GM19328 (cell line): ENCODE data around the gene PRG2.

Experiments
- ATAC-seq: cut with Tn5 transposase; IDR thresholded peaks from one replicate; pipeline ENCODE4 v1.9.1; 2021; ENCODE audit warnings: mild to moderate bottlenecking, moderate library complexity; ENCODE audit not compliant: unreplicated experiment

PRG2 gene

GRCh38 chr11:57397394-57397990, 7.0 kb upstream of the PRG2 start:
- ATAC-seq = no peak

- ATAC-seq = no peak
Measured at GRCh38 chr11:57396744-57397143, 6.3 kb upstream of the PRG2 start.

GRCh38 chr11:57395905-57396623, 5.6 kb upstream of the PRG2 start:
- ATAC-seq = no peak

GRCh38 chr11:57394203-57394965, 3.9 kb upstream of the PRG2 start:
- no peak for ATAC-seq

GRCh38 chr11:57392763-57393105, 2.3 kb upstream of the PRG2 start:
- ATAC-seq = no peak

- ATAC-seq = no peak
Measured at GRCh38 chr11:57392066-57392762, 1.8 kb upstream of the PRG2 start.

GRCh38 chr11:57391539-57391938, 1.1 kb upstream of the PRG2 start:
- ATAC-seq = no peak

GRCh38 chr11:57391111-57391510, 661 bp upstream of the PRG2 start:
- ATAC-seq = no peak

GRCh38 chr11:57387289-57388030, 3.0 kb downstream of the PRG2 start:
- no peak for ATAC-seq

- ATAC-seq = no peak
Measured at GRCh38 chr11:57386178-57386940, 4.1 kb downstream of the PRG2 start.

- no peak for ATAC-seq
Measured at GRCh38 chr11:57380975-57381374, 9.5 kb downstream of the PRG2 start, which contains the start of gene PRG3. Gene PRG3, minus strand, starts transcription at chr11:57381150. Its CDS starts 442 bp downstream, at chr11:57380708.

- no peak for ATAC-seq
Measured at GRCh38 chr11:57379732-57380131, 10.7 kb downstream of the PRG2 start.

GRCh38 chr11:57378186-57378585, 12.3 kb downstream of the PRG2 start:
- no peak for ATAC-seq

GRCh38 chr11:57377107-57377506, 13.3 kb downstream of the PRG2 start:
- no peak for ATAC-seq

GRCh38 chr11:57376095-57377090, 14.1 kb downstream of the PRG2 start:
- no peak for ATAC-seq

- ATAC-seq = no peak
Measured at GRCh38 chr11:57375490-57375889, 15.0 kb downstream of the PRG2 start.

GRCh38 chr11:57374966-57375365, 15.5 kb downstream of the PRG2 start:
- no peak for ATAC-seq

- ATAC-seq = no peak
Measured at GRCh38 chr11:57373146-57373545, 17.3 kb downstream of the PRG2 start.

- no peak for ATAC-seq
Measured at GRCh38 chr11:57370941-57371340, 19.5 kb downstream of the PRG2 start.
